ENCODE data around the gene UBAP1L. TPM values are rescaled to one million over a fixed set of nuclear protein-coding genes. Genes with fewer than 3 reads are reported as not detected.
"Not testable (repeated sequence)": the region's sequence is repeated elsewhere in the genome, so short reads cannot be mapped to it uniquely, and the experiment has no call there.

Gene UBAP1L
- total RNA-seq, 1 donor from 2014 or later = 6.0 TPM

GRCh38 chr15:65097651-65098263, 17.2 kb downstream of the UBAP1L start:
- H3K4me1 Mint-ChIP-seq (ENCODE audit: unreplicated experiment) = peaks cover 12% of the 10 kb centered on the region
- no peak overlapping the region for H3K4me3 Mint-ChIP-seq
- TF ChIP-seq CTCF (conservative IDR thresholded peaks at IDR 0.05) = no peak
- no peaks in the 10 kb centered on the region for H3K9me3 Mint-ChIP-seq
- no peak overlapping the region for H3K27ac Mint-ChIP-seq
- H3K27me3 Mint-ChIP-seq = peaks cover 3% of the 10 kb centered on the region
- DNase-seq (ENCODE audit: extremely low spot score, unreplicated experiment) = no peak
- peaks cover 22% of the 10 kb centered on the region for H3K36me3 Mint-ChIP-seq

GRCh38 chr15:65096481-65097385, 18.3 kb downstream of the UBAP1L start:
- peaks cover 2% of the 10 kb centered on the region for H3K27me3 Mint-ChIP-seq
- no peak for TF ChIP-seq CTCF (conservative IDR thresholded peaks at IDR 0.05)
- H3K4me1 Mint-ChIP-seq (ENCODE audit: unreplicated experiment) = peaks cover 11% of the 10 kb centered on the region
- peaks cover 22% of the 10 kb centered on the region for H3K36me3 Mint-ChIP-seq
- DNase-seq (ENCODE audit: extremely low spot score, unreplicated experiment) = no peak
- no peak overlapping the region for H3K27ac Mint-ChIP-seq
- no peak overlapping the region for H3K4me3 Mint-ChIP-seq
- H3K9me3 Mint-ChIP-seq = no peaks in the 10 kb centered on the region

- Mint-ChIP-seq H3K27ac (no peak overlapping the region), H3K9me3 (no peaks in the 10 kb centered on the region), H3K27me3 (no peaks in the 10 kb centered on the region), H3K4me3 (no peak overlapping the region), H3K4me1 (ENCODE audit: unreplicated experiment) (peaks cover 6% of the 10 kb centered on the region), H3K36me3 (peaks cover 15% of the 10 kb centered on the region)
- TF ChIP-seq CTCF (conservative IDR thresholded peaks at IDR 0.05) = no peak
- DNase-seq (ENCODE audit: extremely low spot score, unreplicated experiment) = no peak
Measured at GRCh38 chr15:65095747-65096104, 19.3 kb downstream of the UBAP1L start.

GRCh38 chr15:65095011-65095746, 19.8 kb downstream of the UBAP1L start:
- no peak overlapping the region for H3K4me3 Mint-ChIP-seq
- DNase-seq (ENCODE audit: extremely low spot score, unreplicated experiment) = no peak
- peaks cover 11% of the 10 kb centered on the region for H3K36me3 Mint-ChIP-seq
- no peaks in the 10 kb centered on the region for H3K27me3 Mint-ChIP-seq
- peaks cover 6% of the 10 kb centered on the region for H3K4me1 Mint-ChIP-seq (ENCODE audit: unreplicated experiment)
- no peaks in the 10 kb centered on the region for H3K9me3 Mint-ChIP-seq
- TF ChIP-seq CTCF (conservative IDR thresholded peaks at IDR 0.05) = no peak
- no peak overlapping the region for H3K27ac Mint-ChIP-seq

- no peak for DNase-seq (ENCODE audit: extremely low spot score, unreplicated experiment)
- Mint-ChIP-seq H3K27ac (no peak overlapping the region), H3K4me1 (ENCODE audit: unreplicated experiment) (peaks cover 7% of the 10 kb centered on the region), H3K4me3 (no peak overlapping the region), H3K9me3 (no peaks in the 10 kb centered on the region), H3K27me3 (no peaks in the 10 kb centered on the region), H3K36me3 (peaks cover 11% of the 10 kb centered on the region)
- no peak for TF ChIP-seq CTCF (conservative IDR thresholded peaks at IDR 0.05)
Measured at GRCh38 chr15:65094294-65094995, 20.6 kb downstream of the UBAP1L start.

- not testable (repeated sequence) for H3K36me3 Mint-ChIP-seq; H3K27ac Mint-ChIP-seq; H3K27me3 Mint-ChIP-seq; H3K9me3 Mint-ChIP-seq; DNase-seq (ENCODE audit: extremely low spot score, unreplicated experiment); H3K4me3 Mint-ChIP-seq
- H3K4me1 Mint-ChIP-seq (ENCODE audit: unreplicated experiment) = peaks cover 13% of the 10 kb centered on the region
Measured at GRCh38 chr15:65093793-65094170, 21.2 kb downstream of the UBAP1L start.

Data from type B pancreatic cell (in vitro differentiated cells).